ENCODE measurements around the gene FAM234B.

Gene FAM234B

GRCh38 chr12:13093191-13093847, 49.1 kb downstream of the FAM234B start:
- no peak for DNase-seq

- no peak for DNase-seq
These were observed 49.7 kb downstream of the FAM234B start for GRCh38 chr12:13093848-13094220.

GRCh38 chr12:13094367-13094766, 50.2 kb downstream of the FAM234B start:
- no peak for DNase-seq

- no peak for DNase-seq
These were observed 51.2 kb downstream of the FAM234B start for GRCh38 chr12:13095266-13095995.

GRCh38 chr12:13097491-13098011, 53.4 kb downstream of the FAM234B start:
- no peak for DNase-seq

- DNase-seq, result no peak
These were observed 55.1 kb downstream of the FAM234B start for GRCh38 chr12:13099066-13099843.

- DNase-seq, result peak; percentile 14
These were observed 55.8 kb downstream of the FAM234B start for GRCh38 chr12:13099844-13100604.

- DNase-seq, result no peak
These were observed 56.4 kb downstream of the FAM234B start for GRCh38 chr12:13100605-13100881.

GRCh38 chr12:13100882-13101769, 56.9 kb downstream of the FAM234B start:
- peak; percentile 44 for DNase-seq

GRCh38 chr12:13101821-13102375, 57.7 kb downstream of the FAM234B start:
- DNase-seq, result peak; percentile 59

- peak; percentile 49 for DNase-seq
These were observed 58.4 kb downstream of the FAM234B start for GRCh38 chr12:13102461-13103195.

- no peak for DNase-seq
These were observed 59.3 kb downstream of the FAM234B start, which contains the start of gene GSG1 for GRCh38 chr12:13103391-13104033. GSG1 (minus strand) TSS chr12:13103667; CDS start chr12:13103512, 155 bp downstream.

GRCh38 chr12:13104409-13104808, 60.2 kb downstream of the FAM234B start:
- no peak for DNase-seq

- DNase-seq, result no peak
These were observed 61.6 kb downstream of the FAM234B start for GRCh38 chr12:13105781-13106180.

- no peak for DNase-seq
These were observed 62.5 kb downstream of the FAM234B start for GRCh38 chr12:13106666-13107065.

- no peak for DNase-seq
These were observed 68.8 kb downstream of the FAM234B start for GRCh38 chr12:13112968-13113367.

- no peak for DNase-seq
These were observed 70.3 kb downstream of the FAM234B start for GRCh38 chr12:13114251-13115052.

- DNase-seq, result no peak
These were observed 72.1 kb downstream of the FAM234B start for GRCh38 chr12:13116259-13116658.

- no peak for DNase-seq
These were observed 72.8 kb downstream of the FAM234B start for GRCh38 chr12:13117029-13117428.
